DOHH2 (cell line): ENCODE measurements around the gene ITPR1.

Experiments
- EZH2phosphoT487 ChIP-seq: fragments of 200-600 bp; sonication (generic); IDR thresholded peaks from 2 replicates; pipeline ENCODE4 v1.6.1; 2017; ENCODE audit warnings: borderline replicate concordance, mild to moderate bottlenecking, antibody characterized with exemption, low read length, moderate library complexity, mixed read lengths
- TF ChIP-seq, protein P1 (sequence below): fragments of 200-600 bp; sonication (generic); IDR thresholded peaks from one replicate; pipeline ENCODE4 v1.5.1; 2014; ENCODE audit warnings: antibody characterized with exemption, mild to moderate bottlenecking, low read depth, low read length; ENCODE audit not compliant: poor library complexity, severe bottlenecking

GRCh38 chr3:4549896-4550295 is 56.7 kb downstream of the ITPR1 start:
- TF ChIP-seq, protein P1, sequence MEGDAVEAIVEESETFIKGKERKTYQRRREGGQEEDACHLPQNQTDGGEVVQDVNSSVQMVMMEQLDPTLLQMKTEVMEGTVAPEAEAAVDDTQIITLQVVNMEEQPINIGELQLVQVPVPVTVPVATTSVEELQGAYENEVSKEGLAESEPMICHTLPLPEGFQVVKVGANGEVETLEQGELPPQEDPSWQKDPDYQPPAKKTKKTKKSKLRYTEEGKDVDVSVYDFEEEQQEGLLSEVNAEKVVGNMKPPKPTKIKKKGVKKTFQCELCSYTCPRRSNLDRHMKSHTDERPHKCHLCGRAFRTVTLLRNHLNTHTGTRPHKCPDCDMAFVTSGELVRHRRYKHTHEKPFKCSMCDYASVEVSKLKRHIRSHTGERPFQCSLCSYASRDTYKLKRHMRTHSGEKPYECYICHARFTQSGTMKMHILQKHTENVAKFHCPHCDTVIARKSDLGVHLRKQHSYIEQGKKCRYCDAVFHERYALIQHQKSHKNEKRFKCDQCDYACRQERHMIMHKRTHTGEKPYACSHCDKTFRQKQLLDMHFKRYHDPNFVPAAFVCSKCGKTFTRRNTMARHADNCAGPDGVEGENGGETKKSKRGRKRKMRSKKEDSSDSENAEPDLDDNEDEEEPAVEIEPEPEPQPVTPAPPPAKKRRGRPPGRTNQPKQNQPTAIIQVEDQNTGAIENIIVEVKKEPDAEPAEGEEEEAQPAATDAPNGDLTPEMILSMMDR: no peak
- TF ChIP-seq EZH2phosphoT487: no peak
